Gastrocnemius medialis (tissue), 4 donors: ENCODE results near the gene DGKH. TPM values are rescaled to one million over a fixed set of nuclear protein-coding genes. Genes with fewer than 3 reads are reported as not detected.

Experiments
- ATAC-seq, 2 donors: fragments of 150-250 bp; one replicate each; pipeline ENCODE4 v1.9.1; 2016
- DNase-seq, 2 donors: peaks; one replicate each; pipeline ENCODE4 v3.0.0-alpha.2; 2019
- H3K27ac ChIP-seq, 4 donors: fragments of 200-600 bp; sonication (generic); 1 replicate in 1 of 4; 2 replicates in 3 of 4; pipeline ENCODE4 v1.5.1; 2016 to 2018; ENCODE audit warnings: mild to moderate bottlenecking in 2 of 4, moderate library complexity in 1 of 4
- H3K27me3 ChIP-seq, 3 donors: fragments of 200-600 bp; sonication (generic) in 2 of 3; 1 replicate in 1 of 3; 2 replicates in 2 of 3; pipeline versions ENCODE4 v1.5.1 to v1.6.0; 2016 to 2019; ENCODE audit warnings: mild to moderate bottlenecking in 1 of 3, moderate library complexity in 1 of 3
- H3K36me3 ChIP-seq, 2 donors: fragments of 200-600 bp; sonication (generic) in 1 of 2; one replicate each; pipeline ENCODE4 v1.5.1; 2017 to 2018
- H3K4me1 ChIP-seq, 2 donors: fragments of 200-600 bp; sonication (generic) in 1 of 2; one replicate each; pipeline ENCODE4 v1.5.1; 2016 to 2017; ENCODE audit warnings: mild to moderate bottlenecking in 2 of 2
- H3K4me3 ChIP-seq, 4 donors: fragments of 200-600 bp; sonication (generic) in 3 of 4; 1 replicate in 1 of 4; 2 replicates in 3 of 4; pipeline ENCODE4 v1.5.1; 2016 to 2019; ENCODE audit warnings: mild to moderate bottlenecking in 2 of 4
- H3K9me3 ChIP-seq, 3 donors: fragments of 200-600 bp; sonication (generic) in 2 of 3; 1 replicate in 1 of 3; 2 replicates in 2 of 3; pipeline ENCODE4 v1.5.1; 2016 to 2019
- CTCF ChIP-seq, 5 experiments: fragments of 450-650 bp in 3 of 5; fragments of 200-600 bp in 2 of 5; sonication (generic) in 2 of 5; IDR thresholded peaks in 4 of 5; conservative IDR thresholded peaks in 1 of 5; 1 replicate in 4 of 5; 2 replicates in 1 of 5; pipeline ENCODE4 v1.5.1; 2016 to 2019; ENCODE audit warnings: antibody characterized with exemption in 5 of 5, mild to moderate bottlenecking in 3 of 5, moderate library complexity in 3 of 5
- POLR2A ChIP-seq, 2 donors: fragments of 450-650 bp; IDR thresholded peaks; one replicate each; pipeline ENCODE4 v1.6.1; 2017; ENCODE audit warnings: antibody characterized with exemption in 2 of 2, mild to moderate bottlenecking in 2 of 2, moderate library complexity in 2 of 2
- in situ Hi-C, 4 donors: fragments of 200-750 bp; cut with MboI; loops; one replicate each; pipeline versions ENCODE4 v1.15.0 to v1.8.0; 2017; ENCODE audit warnings: low sequenced_read_pairs in 4 of 4
- intact Hi-C: fragments of 100-400 bp; cut with DNase I; formaldehyde crosslinking; loops from one replicate; pipeline ENCODE4 v1.15.1; 2023; ENCODE audit warnings: low total_unique reads
- total RNA-seq, 4 donors: library from RNA; depleted of rRNA; stranded (reverse); fragments of >200 nt; gene quantifications; one replicate each; pipeline versions ENCODE4 v1.1.0 to v1.2.3, GENCODE V29; 2016

The DGKH gene
- total RNA-seq, 4 donors from 2014 or later: 2.2 to 3.7 (median 3.0) TPM

- in situ Hi-C loops: no loop called here
- no peaks in the 10 kb centered on the region for H3K27me3 ChIP-seq
- intact Hi-C loops: no loop called here
- no peaks in the 10 kb centered on the region for H3K36me3 ChIP-seq
- H3K4me1 ChIP-seq: no peaks in the 10 kb centered on the region
- no peak overlapping the region for H3K27ac ChIP-seq
- H3K9me3 ChIP-seq: no peaks in the 10 kb centered on the region
- ATAC-seq (no peak), DNase-seq (no peak)
- TF ChIP-seq CTCF (IDR thresholded peaks at IDR 0.05 in 4 of 5, conservative IDR thresholded peaks at IDR 0.05 in 1 of 5) (no peak), POLR2A (IDR thresholded peaks at IDR 0.05) (no peak)
- H3K4me3 ChIP-seq: no peak overlapping the region
Observed at GRCh38 chr13:42255886-42256285, 207.4 kb downstream of the DGKH start.

- ATAC-seq (no peak), DNase-seq (no peak)
- no peak overlapping the region for H3K4me3 ChIP-seq
- TF ChIP-seq CTCF (IDR thresholded peaks at IDR 0.05 in 4 of 5, conservative IDR thresholded peaks at IDR 0.05 in 1 of 5) (no peak), POLR2A (IDR thresholded peaks at IDR 0.05) (no peak)
- H3K27ac ChIP-seq: no peak overlapping the region
- no peaks in the 10 kb centered on the region for H3K4me1 ChIP-seq
- no peaks in the 10 kb centered on the region for H3K9me3 ChIP-seq
- H3K36me3 ChIP-seq: no peaks in the 10 kb centered on the region
- no peaks in the 10 kb centered on the region for H3K27me3 ChIP-seq
- in situ Hi-C loops (no loop called here), intact Hi-C loops (no loop called here)
Observed at GRCh38 chr13:42258747-42259146, 210.3 kb downstream of the DGKH start.

GRCh38 chr13:42259515-42259914 is 211.1 kb downstream of the DGKH start:
- H3K4me3 ChIP-seq: no peak overlapping the region
- H3K27ac ChIP-seq: no peak overlapping the region
- H3K27me3 ChIP-seq: no peaks in the 10 kb centered on the region
- H3K4me1 ChIP-seq: no peaks in the 10 kb centered on the region
- H3K9me3 ChIP-seq: no peaks in the 10 kb centered on the region
- H3K36me3 ChIP-seq: no peaks in the 10 kb centered on the region
- no peak for DNase-seq
- no peak for ATAC-seq
- intact Hi-C loops (no loop called here), in situ Hi-C loops (no loop called here)
- TF ChIP-seq POLR2A (IDR thresholded peaks at IDR 0.05) (no peak), CTCF (IDR thresholded peaks at IDR 0.05 in 4 of 5, conservative IDR thresholded peaks at IDR 0.05 in 1 of 5) (no peak)

GRCh38 chr13:42260903-42261654 is 212.6 kb downstream of the DGKH start:
- DNase-seq (no peak), ATAC-seq (no peak)
- Histone ChIP-seq H3K36me3 (no peaks in the 10 kb centered on the region), H3K4me3 (no peak overlapping the region), H3K9me3 (no peaks in the 10 kb centered on the region), H3K27ac (no peak overlapping the region), H3K27me3 (no peaks in the 10 kb centered on the region), H3K4me1 (peaks cover under 1 to 2% of the 10 kb centered on the region in 2 donors)
- intact Hi-C loops: no loop called here
- in situ Hi-C loops: no loop called here
- TF ChIP-seq POLR2A (IDR thresholded peaks at IDR 0.05): no peak
- TF ChIP-seq CTCF (IDR thresholded peaks at IDR 0.05 in 4 of 5, conservative IDR thresholded peaks at IDR 0.05 in 1 of 5): no peak
